OCI-M1 (cell line): Measurements from ENCODE around the gene NUCB1.

Experiments used
- DNase-seq: peaks from one replicate; lab custom pipeline; 2025; lab: John Stamatoyannopoulos, UW

Gene NUCB1

DNA sequence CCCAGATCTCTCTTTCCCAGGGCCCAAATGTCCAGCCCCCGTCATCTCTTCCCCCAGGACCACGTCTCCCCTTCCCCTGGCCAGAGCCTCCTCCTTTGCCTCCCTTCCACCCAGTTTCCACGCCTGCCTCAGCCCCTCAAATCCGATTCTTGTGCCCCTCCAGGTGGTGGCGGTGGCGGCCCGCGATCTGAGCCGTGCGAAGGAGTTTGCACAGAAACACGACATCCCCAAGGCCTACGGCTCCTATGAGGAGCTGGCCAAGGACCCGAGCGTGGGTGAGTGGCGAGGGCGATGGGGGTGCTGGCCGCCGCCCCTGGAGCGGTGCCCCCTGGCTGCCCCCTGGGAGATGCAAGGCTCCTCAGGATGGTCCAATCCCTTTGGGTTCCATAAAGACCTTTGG is 34.7 kb downstream of the NUCB1 start:
- no peak for DNase-seq

GRCh38 chr19:48935864-48936263 is 35.8 kb downstream of the NUCB1 start:
- DNase-seq: no peak

DNA sequence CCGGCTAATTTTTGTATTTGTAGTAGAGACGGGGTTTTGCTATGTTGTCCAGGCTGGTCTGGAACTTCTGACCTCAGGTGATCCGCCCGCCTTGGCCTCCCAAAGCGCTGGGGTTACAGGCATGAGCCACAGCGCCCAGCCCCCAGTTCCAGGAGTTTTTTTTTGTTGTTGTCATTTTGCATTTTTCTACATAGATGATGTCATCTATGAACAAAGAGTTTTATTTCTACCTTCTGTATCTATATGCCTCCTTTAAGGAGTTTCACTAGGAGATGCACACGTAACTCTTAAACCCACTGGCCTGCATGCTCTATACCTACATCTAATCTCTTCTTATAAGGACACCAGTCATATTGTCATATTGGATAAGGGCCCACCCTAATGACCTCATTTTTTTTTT is 38.1 kb downstream of the NUCB1 start:
- DNase-seq: no peak

- DNase-seq: no peak
Measured at GRCh38 chr19:48940902-48941301, 40.8 kb downstream of the NUCB1 start.

GRCh38 chr19:48943081-48943480 is 43.0 kb downstream of the NUCB1 start:
- no peak for DNase-seq

- DNase-seq: no peak
Measured at GRCh38 chr19:48945415-48945814, 45.3 kb downstream of the NUCB1 start.

DNA sequence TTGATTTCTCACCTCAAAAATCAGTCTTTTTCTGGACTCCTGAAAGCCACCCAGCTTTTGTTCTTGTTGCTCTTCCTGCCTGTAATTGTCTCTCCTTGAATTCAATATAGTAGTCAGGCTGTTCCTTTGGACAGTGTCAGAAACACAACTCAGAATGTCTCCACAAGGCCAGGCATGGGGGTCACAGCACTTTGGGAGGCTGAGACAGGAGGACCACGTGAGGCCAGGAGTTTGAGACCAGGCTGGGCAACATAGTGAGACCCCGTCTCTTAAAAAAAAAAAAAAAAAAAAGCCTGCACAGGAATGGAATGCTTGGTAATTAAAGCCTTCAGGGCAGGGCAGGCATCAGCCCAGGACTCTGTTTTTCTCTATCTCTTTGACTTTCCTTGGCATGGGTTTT is 45.7 kb downstream of the NUCB1 start:
- no peak for DNase-seq

DNA sequence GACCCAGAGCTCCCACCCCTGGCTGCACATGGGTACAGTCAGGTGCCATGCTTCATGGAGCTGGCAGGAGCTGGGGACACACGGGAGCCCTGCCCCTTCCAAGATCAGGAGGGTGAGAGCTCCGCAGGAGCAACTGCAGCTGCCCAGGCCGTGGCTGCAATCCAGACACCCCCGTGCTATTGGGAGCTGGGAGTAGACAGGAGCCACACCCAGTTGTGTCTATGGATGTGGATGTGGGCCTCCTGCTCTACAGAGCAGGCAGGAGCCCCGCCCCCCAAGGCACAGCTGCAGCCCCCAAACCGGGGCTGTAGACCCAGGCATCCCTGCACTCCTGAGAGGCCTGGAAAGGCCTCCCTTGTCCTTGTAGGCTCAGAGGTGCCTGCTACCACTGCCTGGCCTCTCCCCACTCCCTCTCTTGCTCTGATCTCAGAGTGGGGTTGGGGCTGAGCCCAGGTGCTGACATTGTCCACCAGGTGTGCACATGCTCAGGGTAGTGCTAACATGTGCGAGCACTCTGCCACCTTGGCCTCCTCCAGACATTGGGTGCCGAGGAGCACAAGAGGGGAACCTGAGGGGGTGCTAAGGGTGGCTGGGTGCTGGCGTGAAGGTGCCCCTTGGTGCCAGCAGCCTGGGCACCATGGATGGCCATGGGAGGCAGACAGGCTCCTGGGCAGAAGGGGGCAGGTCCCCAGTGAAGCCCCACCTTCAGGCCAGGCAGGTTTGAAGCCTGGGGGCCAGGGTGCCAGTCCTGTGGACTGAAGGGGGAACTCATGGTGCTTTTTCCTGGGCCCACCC is 46.5 kb downstream of the NUCB1 start:
- no peak for DNase-seq

GRCh38 chr19:48947258-48947542 is 47.1 kb downstream of the NUCB1 start:
- peak; percentile 29 for DNase-seq

DNA sequence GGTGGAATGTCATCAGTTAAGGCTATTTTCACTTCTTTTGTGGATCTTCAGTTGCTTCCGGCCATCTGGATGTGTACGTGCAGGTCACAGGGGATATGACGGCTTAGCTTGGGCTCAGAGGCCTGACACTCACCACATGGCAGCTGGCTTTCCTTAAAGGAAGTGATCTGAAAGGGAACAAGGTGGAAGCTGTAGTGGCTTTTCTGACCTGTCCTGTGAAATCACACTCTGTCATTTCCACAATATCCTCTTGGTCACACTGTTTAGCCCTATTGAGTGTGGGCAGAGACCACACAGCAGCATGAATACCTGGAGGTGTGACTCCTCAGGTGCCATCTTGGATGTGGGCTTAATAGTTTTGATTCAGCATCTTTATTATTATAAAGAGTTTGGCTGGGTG is 50.0 kb downstream of the NUCB1 start:
- DNase-seq: no peak

- DNase-seq: no peak
Measured at GRCh38 chr19:48950830-48951519, 50.9 kb downstream of the NUCB1 start.

GRCh38 chr19:48953141-48953540 is 53.0 kb downstream of the NUCB1 start:
- DNase-seq: no peak

GRCh38 chr19:48953990-48954594 is 54.0 kb downstream of the NUCB1 start:
- no peak for DNase-seq

DNA sequence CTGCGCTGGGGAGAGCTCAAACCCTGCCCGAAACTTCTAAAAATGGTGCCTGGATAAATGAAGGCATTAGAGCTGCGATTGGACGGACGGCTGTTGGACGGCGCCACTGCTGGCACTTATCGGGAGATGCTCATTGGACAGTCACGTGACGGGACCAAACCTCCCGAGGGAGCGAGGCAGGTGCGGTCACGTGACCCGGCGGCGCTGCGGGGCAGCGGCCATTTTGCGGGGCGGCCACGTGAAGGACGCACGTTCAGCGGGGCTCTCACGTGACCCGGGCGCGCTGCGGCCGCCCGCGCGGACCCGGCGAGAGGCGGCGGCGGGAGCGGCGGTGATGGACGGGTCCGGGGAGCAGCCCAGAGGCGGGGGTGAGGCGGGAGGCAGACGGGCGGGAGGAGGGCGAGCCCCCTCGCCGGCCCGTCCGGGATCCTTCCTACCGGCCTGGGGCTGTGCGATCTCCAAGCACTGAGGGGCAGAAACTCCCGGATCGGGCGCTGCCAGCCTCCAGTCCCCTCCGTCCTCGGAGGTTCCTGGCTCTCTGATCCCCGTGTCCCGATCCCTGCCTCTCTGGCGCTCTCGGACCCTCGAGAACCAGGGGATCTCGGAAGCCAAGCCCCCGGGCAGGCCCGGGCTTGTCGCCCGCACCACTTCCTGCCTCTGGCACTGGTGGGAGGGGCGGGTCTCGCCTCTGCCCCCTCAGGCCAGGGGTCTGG is 54.6 kb downstream of the NUCB1 start, which contains the start of gene BAX:
BAX (plus strand) TSS at position 281 of the 713 bp plus-strand sequence; CDS start at position 335, 54 bp downstream.
- peak; percentile 99 for DNase-seq

DNA sequence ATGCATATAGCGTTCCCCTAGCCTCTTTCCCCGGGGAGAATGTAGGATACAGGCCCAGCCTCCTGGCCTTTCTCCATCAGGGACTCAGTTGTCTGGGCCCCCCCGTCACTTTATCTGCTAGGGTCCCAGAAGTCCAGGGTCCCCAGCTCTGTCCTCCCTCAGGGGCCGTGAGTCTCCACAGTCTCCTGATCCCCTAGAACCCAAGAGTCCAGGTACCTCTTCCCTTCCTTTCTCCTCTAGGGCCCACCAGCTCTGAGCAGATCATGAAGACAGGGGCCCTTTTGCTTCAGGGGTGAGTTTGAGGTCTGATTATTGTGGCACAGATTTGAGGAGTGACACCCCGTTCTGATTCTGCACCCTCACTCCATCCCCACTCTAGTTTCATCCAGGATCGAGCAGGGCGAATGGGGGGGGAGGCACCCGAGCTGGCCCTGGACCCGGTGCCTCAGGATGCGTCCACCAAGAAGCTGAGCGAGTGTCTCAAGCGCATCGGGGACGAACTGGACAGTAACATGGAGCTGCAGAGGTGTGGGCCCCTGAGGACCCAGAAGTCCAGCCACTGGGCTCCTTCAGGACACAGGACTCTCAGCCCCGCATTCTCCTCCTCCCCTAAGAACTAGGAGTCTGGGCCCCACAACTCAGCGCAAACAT is 55.3 kb downstream of the NUCB1 start:
- no peak for DNase-seq

- no peak for DNase-seq
Measured at GRCh38 chr19:48958006-48958405, 57.9 kb downstream of the NUCB1 start.

DNA sequence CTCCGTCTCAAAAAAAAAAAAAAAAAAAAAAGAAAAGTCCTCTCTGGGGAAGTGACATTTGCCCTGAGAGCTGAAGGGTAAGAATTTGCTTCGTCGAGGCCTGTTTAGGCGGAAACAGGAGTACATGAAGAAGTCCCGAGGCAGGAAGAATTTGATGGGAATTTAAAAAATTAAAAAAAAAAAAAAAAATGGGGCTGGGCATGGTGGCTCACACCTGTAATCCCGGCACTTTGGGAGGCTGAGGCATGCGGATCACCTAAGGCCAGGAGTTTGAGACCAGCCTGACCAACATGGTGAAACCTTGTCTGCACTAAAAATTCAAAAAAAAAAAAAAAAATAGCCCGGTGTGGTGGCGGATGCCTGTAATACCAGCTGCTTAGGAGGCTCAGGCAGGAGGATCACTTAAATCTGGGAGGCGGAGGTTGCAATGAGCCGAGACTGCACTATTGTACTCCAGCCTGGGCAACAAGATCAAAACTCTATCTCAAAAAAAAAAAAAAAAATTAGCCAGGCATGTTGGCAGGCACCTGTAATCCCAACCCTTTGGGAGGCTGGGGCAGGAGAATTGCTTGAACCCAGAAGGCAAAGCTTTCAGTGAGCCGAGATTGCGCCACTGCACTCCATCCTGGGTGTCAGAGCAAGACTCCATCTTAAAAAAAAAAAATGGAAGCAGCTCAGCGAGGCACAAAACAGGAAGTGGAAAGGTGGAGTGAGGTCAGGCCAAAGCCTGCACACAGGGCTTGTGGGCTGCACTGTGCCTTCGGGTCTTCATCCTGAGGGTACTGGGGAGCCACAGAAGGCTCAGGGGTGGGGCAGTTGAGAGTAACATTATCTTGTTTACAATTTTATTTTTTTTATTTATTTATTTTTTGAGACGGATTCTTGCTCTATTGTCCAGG is 59.5 kb downstream of the NUCB1 start:
- peak; percentile 71 for DNase-seq

DNA sequence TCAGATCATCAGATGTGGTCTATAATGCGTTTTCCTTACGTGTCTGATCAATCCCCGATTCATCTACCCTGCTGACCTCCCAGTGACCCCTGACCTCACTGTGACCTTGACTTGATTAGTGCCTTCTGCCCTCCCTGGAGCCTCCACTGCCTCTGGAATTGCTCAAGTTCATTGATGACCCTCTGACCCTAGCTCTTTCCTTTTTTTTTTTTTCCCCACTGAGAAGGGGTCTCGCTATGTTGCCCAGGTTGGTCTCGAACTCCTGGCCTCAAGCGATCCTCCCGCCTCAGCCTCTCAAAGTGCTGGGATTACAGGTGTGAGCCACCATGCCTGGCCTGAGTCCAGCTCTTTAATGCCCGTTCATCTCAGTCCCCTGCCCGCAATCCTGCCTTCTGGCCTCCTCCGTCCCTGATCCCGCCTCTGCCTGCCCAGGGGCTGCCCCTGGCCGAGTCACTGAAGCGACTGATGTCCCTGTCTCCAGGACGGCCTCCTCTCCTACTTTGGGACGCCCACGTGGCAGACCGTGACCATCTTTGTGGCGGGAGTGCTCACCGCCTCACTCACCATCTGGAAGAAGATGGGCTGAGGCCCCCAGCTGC is 61.0 kb downstream of the NUCB1 start:
- DNase-seq: no peak

GRCh38 chr19:48961673-48962028 is 61.5 kb downstream of the NUCB1 start:
- no peak for DNase-seq

DNA sequence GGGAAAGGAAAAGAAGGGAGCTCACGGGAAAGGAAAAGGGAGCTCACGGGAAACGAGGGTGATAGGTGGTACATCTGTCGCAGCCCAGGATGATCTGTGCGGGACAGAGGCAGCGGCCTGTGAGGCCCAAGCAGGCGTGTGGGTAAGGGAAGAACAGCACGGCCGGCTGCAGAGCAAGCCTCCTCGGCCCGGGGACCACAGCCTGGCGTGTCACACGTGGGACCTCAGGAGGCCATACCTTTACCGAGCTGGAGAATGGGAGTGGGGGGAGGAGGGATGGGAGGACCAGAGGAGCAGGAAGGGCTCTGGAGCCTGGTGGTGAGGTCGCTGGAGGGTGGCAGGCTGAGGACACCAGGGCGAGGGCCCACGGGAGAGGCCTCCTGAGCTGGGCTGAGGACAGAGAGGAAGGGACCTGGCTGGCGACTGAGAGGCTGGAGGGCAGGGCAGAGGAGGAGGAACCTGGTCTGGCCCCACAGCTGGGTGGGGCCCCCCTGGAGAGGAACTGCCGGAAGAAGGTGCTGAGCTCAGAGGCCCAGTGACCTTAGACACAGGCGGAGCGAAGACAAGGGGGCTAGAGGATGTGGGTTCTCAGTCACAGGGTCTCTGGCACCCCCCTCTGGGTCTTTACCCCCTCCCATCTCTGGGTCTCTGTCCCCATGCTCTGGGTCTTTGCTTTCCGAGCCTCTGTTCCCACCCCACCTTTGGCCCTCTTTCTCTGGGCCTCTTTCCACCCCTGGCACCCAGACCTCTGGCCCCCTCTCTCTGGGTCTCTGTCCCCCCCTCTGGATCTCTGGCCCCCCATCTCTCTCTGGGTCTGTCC is 62.1 kb downstream of the NUCB1 start:
- peak; percentile 90 for DNase-seq
